GM19455 (cell line): ENCODE results near the gene CDK1.

Source experiments
- ATAC-seq: cut with Tn5 transposase; IDR thresholded peaks from one replicate; pipeline ENCODE4 v1.9.1; 2021; ENCODE audit not compliant: unreplicated experiment

The CDK1 gene

GRCh38 chr10:60778214-60778970 lies at the start of gene CDK1:
CDK1 (plus strand) TSS chr10:60778478; CDS start chr10:60780166, 1,688 bp downstream.
- peak; percentile 95 for ATAC-seq

DNA sequence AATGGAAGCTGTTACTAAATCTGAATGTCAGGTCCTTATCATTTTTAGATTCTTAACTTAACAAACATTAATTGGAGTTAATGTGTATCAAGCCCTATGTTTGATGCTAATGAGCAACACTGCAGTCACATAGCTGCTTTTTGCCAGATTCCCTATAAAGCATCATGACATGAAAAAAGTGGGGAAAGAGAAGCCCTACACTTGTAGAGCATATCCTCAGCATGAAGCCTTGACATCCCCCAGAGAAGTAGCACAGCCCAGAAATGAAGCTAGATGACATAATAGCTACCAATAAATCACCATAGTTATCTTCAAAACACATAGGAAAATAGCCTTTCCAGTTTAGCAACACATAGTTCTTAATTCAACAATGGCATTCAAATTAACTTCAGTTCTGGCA lies 49.2 kb upstream of the CDK1 start:
- ATAC-seq: no peak

DNA sequence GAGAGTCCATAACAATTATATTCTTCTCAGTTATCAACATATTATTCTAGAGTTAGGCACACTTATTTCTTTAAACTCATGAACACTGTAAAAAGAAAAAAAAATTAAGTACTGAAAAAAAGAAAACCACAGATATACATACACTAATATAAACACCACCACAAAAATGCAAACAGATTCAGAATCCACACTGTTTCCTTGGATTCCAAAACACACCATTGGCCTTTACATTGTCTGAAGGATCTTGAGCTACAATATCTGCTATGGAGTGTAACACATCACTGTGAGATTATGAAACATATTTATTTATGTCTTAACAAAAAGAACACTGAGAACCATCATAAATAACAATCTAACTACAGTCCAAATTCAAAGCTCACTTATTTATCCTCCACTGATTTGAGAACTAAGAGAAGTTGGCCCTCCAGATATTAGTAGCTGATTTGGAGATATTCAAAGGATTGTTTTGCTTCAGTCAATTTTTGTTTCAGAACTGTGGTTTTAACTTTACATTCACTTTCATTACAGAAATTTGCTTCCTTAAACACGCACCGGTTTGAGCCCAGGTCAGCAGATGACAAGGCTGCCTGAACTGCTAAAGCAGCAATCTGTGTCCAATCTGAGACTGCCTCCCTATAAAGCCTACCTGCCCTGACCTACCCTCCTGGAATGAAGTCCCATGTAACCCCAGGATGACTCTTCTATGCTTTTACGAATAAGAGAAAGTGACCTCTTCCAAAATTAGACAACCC lies 47.0 kb upstream of the CDK1 start:
- peak; percentile 76 for ATAC-seq

DNA sequence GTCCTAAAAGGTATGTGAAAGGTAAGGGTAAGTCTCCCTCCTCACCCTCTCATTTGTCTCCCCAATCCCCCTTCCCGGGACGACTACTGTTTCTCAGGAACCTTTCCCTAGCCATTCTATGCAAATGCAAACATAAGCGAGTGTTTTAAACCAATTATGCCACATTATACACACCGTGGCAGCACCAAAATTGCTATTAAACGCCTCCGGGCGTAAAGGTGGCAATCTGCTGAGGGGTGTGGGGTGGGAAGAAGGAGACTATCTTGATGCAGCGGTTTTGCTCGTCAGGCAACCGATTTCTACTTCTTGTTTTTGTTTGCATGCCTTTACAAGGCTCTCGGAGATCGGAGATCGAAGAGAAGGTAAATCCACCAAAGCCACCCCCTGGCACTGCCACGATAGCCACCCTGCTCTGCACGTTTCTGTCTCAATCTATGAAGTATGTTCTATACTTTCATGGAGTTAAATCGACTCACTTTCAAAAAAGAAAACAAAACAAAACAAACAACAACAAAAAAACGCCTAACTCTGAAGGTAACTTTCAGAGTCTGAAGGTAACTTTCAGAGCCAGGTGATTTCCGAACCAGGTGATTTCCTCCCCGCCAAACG lies 46.0 kb upstream of the CDK1 start:
- no peak for ATAC-seq

- peak; percentile 64 for ATAC-seq
These were observed 45.3 kb upstream of the CDK1 start for GRCh38 chr10:60732807-60733516.

DNA sequence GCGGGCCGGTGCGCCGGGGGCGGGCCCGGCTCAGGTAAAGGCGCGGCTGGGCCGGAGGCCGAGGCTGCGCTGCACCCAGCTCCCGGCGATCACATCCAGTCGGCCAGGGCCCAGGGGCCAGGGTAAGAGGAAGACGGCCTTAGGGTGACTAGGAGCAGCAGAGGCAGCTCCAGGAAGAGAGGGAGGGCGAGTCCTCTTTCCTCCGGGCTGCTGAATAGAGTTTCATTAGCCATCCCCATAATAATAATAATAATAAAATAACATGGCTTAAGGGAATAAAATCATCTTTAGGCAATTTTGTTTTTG lies 44.8 kb upstream of the CDK1 start:
- no peak for ATAC-seq

DNA sequence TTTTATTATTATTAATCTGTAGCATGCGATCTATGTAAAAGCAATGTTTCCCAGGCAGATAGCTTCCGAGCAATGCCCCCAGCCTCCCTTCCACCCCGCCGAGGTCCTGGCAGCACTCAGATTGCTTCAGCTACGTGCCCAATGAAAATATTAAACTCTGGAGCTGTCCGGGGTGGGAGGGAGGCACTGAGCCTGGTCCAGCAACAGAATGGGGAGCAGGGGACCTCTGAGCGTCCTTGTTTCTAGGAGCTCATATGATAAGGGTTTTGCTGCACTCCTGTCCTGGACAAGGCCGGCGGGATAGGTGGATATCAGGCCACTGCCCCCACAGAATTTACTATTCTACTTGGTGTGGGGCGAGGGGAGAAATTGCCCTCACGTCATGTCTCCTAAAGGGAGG lies 44.5 kb upstream of the CDK1 start:
- no peak for ATAC-seq

GRCh38 chr10:60734226-60734625 lies 44.1 kb upstream of the CDK1 start:
- ATAC-seq: no peak

- ATAC-seq: no peak
These were observed 43.0 kb upstream of the CDK1 start for GRCh38 chr10:60735244-60735643.

DNA sequence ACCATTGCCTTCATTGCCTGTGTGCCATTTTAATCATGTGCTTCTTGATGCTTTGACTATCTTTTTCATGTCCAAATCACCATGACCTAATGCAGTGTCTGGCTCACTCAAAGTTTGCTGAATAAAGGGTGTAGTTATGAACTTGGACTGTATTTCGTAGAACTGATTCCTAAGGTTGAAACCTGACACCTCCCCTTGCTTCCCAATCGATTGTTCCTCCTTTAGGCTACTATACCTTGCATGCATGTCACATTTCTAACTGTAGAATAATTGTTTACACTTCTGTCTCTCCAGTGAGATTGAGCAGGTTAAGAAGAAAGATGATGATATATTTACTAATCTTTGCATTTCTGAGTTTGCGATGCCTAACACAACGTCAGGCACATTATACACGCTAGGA lies 41.0 kb upstream of the CDK1 start:
- ATAC-seq: no peak

DNA sequence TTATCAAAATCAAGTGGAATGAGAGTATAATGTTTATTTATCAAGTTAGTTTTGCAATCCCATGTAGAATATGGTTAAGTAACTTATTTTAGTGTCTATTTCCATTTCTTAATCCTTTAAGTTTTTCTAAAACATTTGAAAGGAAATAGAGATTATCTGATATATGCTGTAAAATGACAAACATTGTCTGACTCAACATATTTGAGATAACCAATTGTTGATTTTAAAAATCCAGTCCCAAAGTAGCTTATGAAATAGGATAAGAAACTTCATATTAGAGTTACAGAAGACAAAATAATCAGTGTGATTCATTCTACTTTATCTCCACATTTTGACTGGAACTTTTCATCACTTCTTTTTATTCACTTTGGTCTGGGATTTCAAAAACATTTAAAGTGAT lies 38.7 kb upstream of the CDK1 start:
- ATAC-seq: no peak

GRCh38 chr10:60742512-60742911 lies 35.8 kb upstream of the CDK1 start:
- ATAC-seq: no peak

DNA sequence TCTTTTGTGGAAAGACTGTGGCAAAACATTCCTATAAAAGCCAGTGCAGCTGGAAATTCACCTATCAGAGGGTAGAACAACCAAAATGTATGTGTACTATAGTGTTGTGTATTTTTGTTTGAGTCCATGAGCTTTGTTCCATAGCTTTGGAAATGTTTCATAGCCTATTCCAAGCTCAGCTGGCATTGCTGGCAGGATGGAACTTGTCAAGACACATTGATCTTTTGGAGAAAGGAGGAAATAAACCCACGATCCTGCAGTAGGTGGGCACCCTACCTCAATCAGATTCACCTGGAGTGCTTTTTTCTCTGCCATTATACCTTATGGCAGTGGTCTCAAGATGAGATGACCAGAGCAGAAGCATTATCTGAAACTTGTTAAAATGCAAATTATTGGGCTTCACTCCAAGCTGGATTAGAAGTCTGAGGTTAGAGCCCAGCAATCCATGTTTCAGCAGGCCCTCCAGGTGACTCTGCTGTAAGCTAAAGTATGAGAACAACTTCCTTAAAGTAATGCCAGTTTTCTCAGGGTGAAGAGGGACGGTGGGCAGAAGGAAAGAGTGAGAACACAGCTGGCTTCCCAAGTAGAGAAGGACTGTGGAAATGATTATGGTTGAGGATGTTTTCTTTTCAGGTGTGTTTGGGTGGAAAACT lies 30.3 kb upstream of the CDK1 start:
- ATAC-seq: no peak

- no peak for ATAC-seq
These were observed 25.1 kb upstream of the CDK1 start for GRCh38 chr10:60753152-60753551.

DNA sequence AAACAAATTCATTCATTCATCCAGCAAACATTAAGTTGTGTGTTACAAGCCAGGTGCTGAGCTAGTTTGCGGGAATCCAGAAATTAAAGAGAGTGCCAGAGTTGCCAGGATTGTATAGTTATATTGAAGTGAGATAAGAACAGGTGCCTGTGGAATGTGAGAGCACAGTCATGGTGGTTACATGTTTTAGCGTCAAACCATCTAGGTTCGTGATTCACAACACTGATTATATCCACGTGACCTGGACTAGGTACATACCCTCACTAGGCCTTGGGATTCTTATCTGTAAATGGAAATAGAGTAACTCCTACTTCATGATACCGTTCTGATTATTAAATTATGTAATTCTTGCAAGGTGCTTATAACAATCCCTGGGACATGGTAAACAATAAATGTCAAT lies 24.5 kb upstream of the CDK1 start:
- no peak for ATAC-seq

DNA sequence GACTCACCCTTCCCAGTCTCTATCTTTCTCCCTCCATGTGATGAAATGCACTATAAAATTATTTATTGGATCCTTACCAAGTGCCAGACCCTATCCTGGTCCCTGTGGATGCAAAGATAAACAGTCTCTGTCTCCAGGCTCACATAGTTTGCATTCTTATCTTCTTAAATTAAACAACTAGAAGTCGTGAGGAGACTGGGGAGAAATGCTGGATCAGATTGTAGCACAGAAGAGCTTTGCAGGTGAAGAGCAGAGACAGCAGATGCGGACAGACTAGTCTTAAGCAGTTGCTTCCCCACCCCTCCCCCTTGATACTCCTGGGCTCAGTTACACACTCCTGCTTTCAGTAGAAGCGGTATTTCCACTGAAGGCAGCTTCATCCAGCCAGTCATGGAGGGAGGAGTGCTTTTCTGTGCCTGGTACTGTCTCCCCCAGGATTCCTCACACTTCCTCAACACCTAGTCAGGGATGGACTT lies 20.8 kb upstream of the CDK1 start:
- ATAC-seq: no peak

DNA sequence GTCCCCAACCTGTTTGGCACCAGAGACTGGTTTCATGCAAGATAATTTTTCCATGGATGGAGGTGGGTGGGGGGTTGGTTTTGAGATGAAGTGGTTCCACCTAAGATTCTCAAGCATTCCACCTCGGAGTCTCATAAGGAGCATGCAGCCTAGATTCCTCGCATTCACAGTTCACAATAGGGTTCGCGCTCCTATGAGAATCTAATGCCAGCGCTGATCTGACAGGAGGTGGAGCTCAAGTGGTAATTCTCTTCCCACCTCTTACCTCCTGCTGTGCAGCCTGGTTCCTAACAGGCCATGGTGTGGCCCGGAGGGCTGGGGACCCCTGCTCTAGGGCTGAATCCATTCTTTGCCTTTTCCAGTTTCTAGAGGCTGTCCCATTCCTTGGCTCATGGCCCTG lies 19.1 kb upstream of the CDK1 start:
- no peak for ATAC-seq

DNA sequence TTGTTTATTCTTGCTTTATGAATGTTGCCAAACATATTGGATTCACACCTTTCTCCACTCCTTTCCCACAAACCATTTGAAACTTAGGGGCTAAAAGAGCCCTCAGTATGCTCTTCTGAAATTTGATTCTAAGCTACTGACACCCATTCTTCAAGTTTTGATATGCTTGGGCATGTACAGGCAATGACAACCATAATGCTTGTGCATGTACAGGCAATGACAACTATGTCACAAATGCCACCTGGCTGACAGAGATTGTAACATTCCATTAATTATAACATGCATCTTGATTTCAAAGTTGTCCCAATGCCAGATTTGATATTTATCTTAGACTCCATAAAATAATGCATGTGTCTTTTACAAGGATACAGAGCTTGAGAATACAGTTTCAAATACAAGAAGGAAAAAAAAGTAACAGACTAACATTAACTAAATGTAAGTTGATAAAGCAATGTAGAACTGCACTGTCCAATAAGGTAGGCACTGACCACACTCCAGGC lies 17.5 kb upstream of the CDK1 start:
- no peak for ATAC-seq

DNA sequence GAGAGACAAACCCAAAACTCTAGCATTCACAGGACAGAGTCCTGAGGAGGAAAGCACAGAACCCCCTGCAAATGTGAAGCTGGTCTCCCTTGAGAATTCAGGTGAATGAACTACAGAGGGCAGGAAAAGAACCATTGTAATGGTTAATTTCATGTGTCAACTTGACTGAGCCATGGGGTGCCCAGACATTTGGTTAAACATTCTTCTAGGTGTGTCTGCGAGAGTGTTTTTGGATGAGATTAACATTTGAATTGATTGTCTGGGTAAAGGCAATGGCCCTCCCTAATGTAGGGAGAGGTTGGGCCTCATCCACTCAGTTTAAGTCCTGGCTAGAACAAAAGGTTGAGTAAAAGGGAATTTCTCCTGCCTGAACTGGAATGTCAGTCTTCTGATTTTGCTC lies 15.7 kb upstream of the CDK1 start:
- no peak for ATAC-seq

DNA sequence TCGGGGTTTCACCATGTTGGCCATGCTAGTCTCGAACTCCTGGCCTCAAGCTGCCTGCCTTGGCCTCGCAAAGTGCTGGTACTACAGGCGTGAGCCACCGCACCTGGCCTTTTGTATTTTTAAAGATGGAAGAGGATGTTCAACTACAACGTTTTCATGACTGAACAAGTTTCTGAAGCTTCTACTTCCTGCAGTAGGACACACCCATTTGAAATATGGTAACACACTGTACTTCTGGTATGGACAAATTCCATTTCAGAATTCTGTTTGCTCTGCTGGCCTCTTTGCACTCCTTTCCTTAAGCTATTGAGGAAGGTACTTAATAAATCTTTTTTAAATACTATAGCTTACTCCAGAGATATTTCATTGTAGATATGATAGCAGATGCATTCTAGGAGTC lies 10.9 kb upstream of the CDK1 start:
- no peak for ATAC-seq

GRCh38 chr10:60769406-60769805 lies 8.9 kb upstream of the CDK1 start:
- no peak for ATAC-seq
